ENCODE data around the gene VKORC1L1. TPM values are rescaled to one million over a fixed set of nuclear protein-coding genes. Genes with fewer than 3 reads are reported as not detected.
"Not testable (repeated sequence)": the region's sequence is repeated elsewhere in the genome, so short reads cannot be mapped to it uniquely, and the experiment has no call there.

Gene VKORC1L1
- total RNA-seq, 2 experiments from 2014 or later = 14.9 to 16.1 TPM

- Mint-ChIP-seq H3K4me3 (no peak overlapping the region), H3K36me3 (peaks cover 33% of the 10 kb centered on the region), H3K27me3 (no peaks in the 10 kb centered on the region), H3K9me3 (no peaks in the 10 kb centered on the region), H3K4me1 (ENCODE audit: low read depth) (peaks cover 10% of the 10 kb centered on the region), H3K27ac (no peak overlapping the region)
- intact Hi-C loops (cut with micrococcal nuclease) = no loop called here
- POLR2A ChIA-PET = no interaction called here
- no peak for DNase-seq
- CTCF ChIA-PET = no interaction called here
These were observed 103.1 kb downstream of the VKORC1L1 start for GRCh38 chr7:65975814-65976445.

- no peak overlapping the region for H3K4me3 Mint-ChIP-seq
- no peaks in the 10 kb centered on the region for H3K27me3 Mint-ChIP-seq
- H3K4me1 Mint-ChIP-seq (ENCODE audit: low read depth) = peaks cover 11% of the 10 kb centered on the region
- ChIA-PET POLR2A (no interaction called here), CTCF (no interaction called here)
- no peak for DNase-seq
- H3K36me3 Mint-ChIP-seq = peaks cover 31% of the 10 kb centered on the region
- no peak overlapping the region for H3K27ac Mint-ChIP-seq
- intact Hi-C loops (cut with micrococcal nuclease) = no loop called here
- no peaks in the 10 kb centered on the region for H3K9me3 Mint-ChIP-seq
These were observed 103.9 kb downstream of the VKORC1L1 start for GRCh38 chr7:65976659-65977196.

- H3K9me3 Mint-ChIP-seq = no peaks in the 10 kb centered on the region
- no peak overlapping the region for H3K4me3 Mint-ChIP-seq
- peaks cover 19% of the 10 kb centered on the region for H3K36me3 Mint-ChIP-seq
- DNase-seq = no peak
- no peak overlapping the region for H3K27ac Mint-ChIP-seq
- intact Hi-C loops (cut with micrococcal nuclease) = no loop called here
- H3K27me3 Mint-ChIP-seq = no peaks in the 10 kb centered on the region
- ChIA-PET CTCF (no interaction called here), POLR2A (no interaction called here)
- peaks cover 11% of the 10 kb centered on the region for H3K4me1 Mint-ChIP-seq (ENCODE audit: low read depth)
These were observed 106.2 kb downstream of the VKORC1L1 start for GRCh38 chr7:65978891-65979582.

- Mint-ChIP-seq H3K27me3 (no peaks in the 10 kb centered on the region), H3K9me3 (no peaks in the 10 kb centered on the region), H3K4me3 (peak overlapping the region; percentile 86), H3K27ac (no peak overlapping the region), H3K4me1 (ENCODE audit: low read depth) (peaks cover 11% of the 10 kb centered on the region), H3K36me3 (peaks cover 18% of the 10 kb centered on the region)
- intact Hi-C loops (cut with micrococcal nuclease) = loop anchor here (2.0 to 10.0 kb wide), 5 partner anchors 97 to 512 kb away; partner anchors contain the start of genes ASL, CRCP and VKORC1L1
- POLR2A ChIA-PET = no interaction called here
- CTCF ChIA-PET = no interaction called here
- no peak for DNase-seq
These were observed 107.0 kb downstream of the VKORC1L1 start for GRCh38 chr7:65979583-65980477.

GRCh38 chr7:65980478-65981250, 107.8 kb downstream of the VKORC1L1 start:
- no peaks in the 10 kb centered on the region for H3K9me3 Mint-ChIP-seq
- ChIA-PET POLR2A (interaction anchor here (1.1 kb wide), 1 partner anchor 95 kb away, joined by 3 read pairs; no protein-coding TSS in a partner anchor), CTCF (interaction anchor here (0.6 to 0.9 kb wide), 3 partner anchors 224 to 1014 kb away, joined by 3 to 4 read pairs (median 4); partner anchors contain the start of gene TPST1)
- peak; percentile 80 for DNase-seq
- intact Hi-C loops (cut with micrococcal nuclease) = loop anchor here (2.0 to 10.0 kb wide), 5 partner anchors 97 to 512 kb away; partner anchors contain the start of genes ASL, CRCP and VKORC1L1
- peak overlapping the region; percentile 86 for H3K4me3 Mint-ChIP-seq
- H3K27ac Mint-ChIP-seq = peak overlapping the region; percentile 90
- no peaks in the 10 kb centered on the region for H3K27me3 Mint-ChIP-seq
- H3K4me1 Mint-ChIP-seq (ENCODE audit: low read depth) = peaks cover 11% of the 10 kb centered on the region
- H3K36me3 Mint-ChIP-seq = peaks cover 18% of the 10 kb centered on the region

- intact Hi-C loops (cut with micrococcal nuclease) = loop anchor here (2.0 to 10.0 kb wide), 7 partner anchors 95 to 510 kb away; partner anchors contain the start of genes ASL, CRCP and VKORC1L1
- CTCF ChIA-PET = interaction anchor here (0.7 kb wide), 1 partner anchor 208 kb away, joined by 3 read pairs; no protein-coding TSS in a partner anchor
- H3K27me3 Mint-ChIP-seq = no peaks in the 10 kb centered on the region
- no peaks in the 10 kb centered on the region for H3K9me3 Mint-ChIP-seq
- H3K4me3 Mint-ChIP-seq = peak within 1 kb of the TSS; percentile 86
- peak within 1 kb of the TSS; percentile 90 for H3K27ac Mint-ChIP-seq
- peaks cover 10% of the 10 kb centered on the region for H3K36me3 Mint-ChIP-seq
- POLR2A ChIA-PET = interaction anchor here (0.7 to 1.1 kb wide), 2 partner anchors 93 to 878 kb away, joined by 3 read pairs; no protein-coding TSS in a partner anchor
- peak; percentile 93 for DNase-seq
- H3K4me1 Mint-ChIP-seq (ENCODE audit: low read depth) = peaks cover 11% of the 10 kb centered on the region
These were observed 109.3 kb downstream of the VKORC1L1 start, which contains the start of gene GUSB for GRCh38 chr7:65981965-65982792. Gene GUSB, minus strand, starts transcription at chr7:65982213. Its CDS starts 30 bp downstream, at chr7:65982183.

- ChIA-PET CTCF (no interaction called here), POLR2A (no interaction called here)
- Mint-ChIP-seq H3K9me3 (no peaks in the 10 kb centered on the region), H3K4me1 (ENCODE audit: low read depth) (peaks cover 11% of the 10 kb centered on the region), H3K36me3 (peaks cover 6% of the 10 kb centered on the region), H3K4me3 (no peak overlapping the region), H3K27ac (no peak overlapping the region), H3K27me3 (no peaks in the 10 kb centered on the region)
- no peak for DNase-seq
- intact Hi-C loops (cut with micrococcal nuclease) = loop anchor here (2.0 to 10.0 kb wide), 5 partner anchors 93 to 508 kb away; partner anchors contain the start of gene ASL
These were observed 111.2 kb downstream of the VKORC1L1 start for GRCh38 chr7:65983965-65984658.

GRCh38 chr7:65988084-65988483, 115.2 kb downstream of the VKORC1L1 start:
- H3K27ac Mint-ChIP-seq = no peak overlapping the region
- H3K4me1 Mint-ChIP-seq (ENCODE audit: low read depth) = no peaks in the 10 kb centered on the region
- H3K4me3 Mint-ChIP-seq = no peak overlapping the region
- H3K36me3 Mint-ChIP-seq = no peaks in the 10 kb centered on the region
- DNase-seq = no peak
- intact Hi-C loops (cut with micrococcal nuclease) = loop anchor here (10.0 kb wide), 1 partner anchor 263 kb away; no protein-coding TSS in a partner anchor
- no peaks in the 10 kb centered on the region for H3K27me3 Mint-ChIP-seq
- POLR2A ChIA-PET = interaction anchor here (1.1 kb wide), 1 partner anchor 88 kb away, joined by 3 read pairs; no protein-coding TSS in a partner anchor
- H3K9me3 Mint-ChIP-seq = no peaks in the 10 kb centered on the region
- CTCF ChIA-PET = no interaction called here

- intact Hi-C loops (cut with micrococcal nuclease) = loop anchor here (10.0 kb wide), 1 partner anchor 264 kb away; no protein-coding TSS in a partner anchor
- H3K36me3 Mint-ChIP-seq; H3K4me3 Mint-ChIP-seq; H3K27ac Mint-ChIP-seq; POLR2A ChIA-PET; H3K27me3 Mint-ChIP-seq; H3K9me3 Mint-ChIP-seq; CTCF ChIA-PET; H3K4me1 Mint-ChIP-seq (ENCODE audit: low read depth); DNase-seq: not testable (repeated sequence)
These were observed 115.6 kb downstream of the VKORC1L1 start for GRCh38 chr7:65988503-65988902.

GRCh38 chr7:65989694-65990080, 116.8 kb downstream of the VKORC1L1 start:
- ChIA-PET CTCF (no interaction called here), POLR2A (no interaction called here)
- no peak overlapping the region for H3K27ac Mint-ChIP-seq
- H3K27me3 Mint-ChIP-seq = no peaks in the 10 kb centered on the region
- no peaks in the 10 kb centered on the region for H3K9me3 Mint-ChIP-seq
- no peaks in the 10 kb centered on the region for H3K4me1 Mint-ChIP-seq (ENCODE audit: low read depth)
- intact Hi-C loops (cut with micrococcal nuclease) = loop anchor here (10.0 kb wide), 1 partner anchor 265 kb away; no protein-coding TSS in a partner anchor
- H3K4me3 Mint-ChIP-seq = no peak overlapping the region
- H3K36me3 Mint-ChIP-seq = no peaks in the 10 kb centered on the region
- DNase-seq = no peak
